Ovary (tissue), 9 donors: ENCODE results near the gene UBE2L5. TPM values are rescaled to one million over a fixed set of nuclear protein-coding genes. Genes with fewer than 3 reads are reported as not detected.

ENCODE experiments used
- DNase-seq, 5 donors: peaks; one replicate each; pipeline ENCODE4 v3.0.0-alpha.2; 2019 to 2020
- H3K27ac ChIP-seq, 2 donors: fragments of 200-600 bp; one replicate each; pipeline versions ENCODE4 v1.5.1 to v1.8.0; 2019 to 2022
- H3K27me3 ChIP-seq: fragments of 200-600 bp; one replicate; pipeline ENCODE4 v1.8.0; 2022
- H3K36me3 ChIP-seq: fragments of 200-600 bp; sonication (generic); one replicate; pipeline ENCODE4 v1.5.1; 2019
- H3K4me1 ChIP-seq: one replicate; pipeline ENCODE4 v1.8.1; 2013; ENCODE audit warnings: mild to moderate bottlenecking, moderate library complexity; ENCODE audit not compliant: insufficient read depth
- H3K4me3 ChIP-seq: fragments of 200-600 bp; sonication (generic); one replicate; pipeline ENCODE4 v1.5.1; 2017
- H3K9me3 ChIP-seq, 2 donors: fragments of 200-600 bp in 1 of 2; sonication (generic) in 1 of 2; one replicate each; pipeline versions ENCODE4 v1.5.1 to v1.8.1; 2013 to 2019; ENCODE audit warnings: mild to moderate bottlenecking in 1 of 2, moderate library complexity in 1 of 2
- EP300 ChIP-seq: sonication (generic); formaldehyde crosslinking; IDR thresholded peaks from one replicate; pipeline ENCODE4 v1.6.1; 2017; ENCODE audit warnings: antibody characterized with exemption
- POLR2A ChIP-seq: fragments of 450-650 bp; IDR thresholded peaks from one replicate; pipeline ENCODE4 v1.6.1; 2017; ENCODE audit warnings: antibody characterized with exemption, mild to moderate bottlenecking, moderate library complexity
- WGBS, 3 donors: extraction: QIAGEN DNeasy Blood & Tissue Kit in 1 of 3; methylation state at CpG; one replicate each; pipeline versions ENCODE4 v1.1.5 to v1.1.7; 2013 to 2017; 5-methylcytosine and 5-hydroxymethylcytosine counted together
- intact Hi-C, 4 donors: fragments of 100-400 bp; cut with DNase I; formaldehyde crosslinking; loops; one replicate each; pipeline versions ENCODE4 v1.11.0 to v1.15.1; 2022 to 2023
- polyA plus RNA-seq, 2 donors: library from polyadenylated mRNA; stranded (reverse); fragments of 200-250 nt in 1 of 2; fragments of 350-450 nt in 1 of 2; fragmentation: Illumina TruSeq in 1 of 2; extraction: RNeasy Lipid Tissue Mini Kit (QIAGEN cat#74804) in 1 of 2; gene quantifications; one replicate each; pipeline ENCODE4 v1.2.3, GENCODE V29; 2013 to 2014
- total RNA-seq, 7 donors: library from RNA; depleted of rRNA in 2 of 7; stranded (reverse); fragments of >200 nt in 2 of 7; fragmentation: NEBNext Ultra II Directional in 3 of 7; extraction: Animal tissue kit (Norgen Biotek cat#: 25700) in 3 of 7; gene quantifications; one replicate each; pipeline versions ENCODE4 v1.1.0 to v1.2.4, GENCODE V29; 2016 to 2023
- TF ChIP-seq, protein P1 (sequence below), 3 donors: fragments of 450-650 bp in 2 of 3; fragments of 200-600 bp in 1 of 3; IDR thresholded peaks; one replicate each; pipeline versions ENCODE4 v1.5.1 to v1.8.0; 2016 to 2022; ENCODE audit warnings: antibody characterized with exemption in 3 of 3, mild to moderate bottlenecking in 1 of 3
- donor health status: DM: no; HTN: no; CAD: no; lungs with moderate emphysema.
- donor health status: DM: no; HTN: no; CAD: no.
- donor health status: Bipolar disorder and iron deficiency.
- donor health status: DM: yes; HTN: yes; CAD: no.
- donor health status: DM: no; HTN: no; CAD: no.
- donor health status: DM: yes; HTN: yes; CAD: no.

The UBE2L5 gene
- total and polyA plus RNA-seq, 9 donors, result 0.11 to 0.48 (median 0.15) TPM; not detected in 6

DNA sequence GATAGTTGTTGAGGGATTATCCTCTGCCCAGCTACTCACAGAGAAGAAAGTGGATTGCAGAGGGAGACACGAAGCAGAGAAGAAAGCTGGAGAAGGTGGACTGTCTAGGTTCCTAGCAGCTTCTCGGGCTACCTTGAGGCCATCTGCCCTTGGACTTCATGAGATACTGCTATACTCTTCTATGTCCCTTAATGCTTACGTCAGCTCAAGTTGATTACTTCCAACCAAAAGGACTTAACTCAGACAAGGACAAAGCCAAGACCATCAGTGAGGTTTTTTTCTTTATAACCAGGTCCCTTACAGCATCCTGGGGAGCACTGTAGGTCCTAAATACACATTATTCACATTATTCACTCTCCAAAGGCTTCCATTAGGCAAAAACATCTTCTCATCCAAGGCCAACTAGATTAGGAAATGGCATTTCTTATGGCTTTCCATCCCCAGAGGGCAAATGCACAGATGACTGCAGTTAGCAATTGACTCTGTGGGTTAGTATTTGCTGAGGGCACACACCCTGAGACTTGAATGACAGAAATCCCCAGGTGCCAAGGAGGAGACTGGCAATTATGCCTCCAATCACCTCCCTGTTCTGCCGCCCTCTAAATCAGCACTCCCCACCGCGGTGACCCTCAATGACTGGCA, 4.1 kb upstream of the UBE2L5 start:
- no peak for TF ChIP-seq POLR2A
- TF ChIP-seq, protein P1, sequence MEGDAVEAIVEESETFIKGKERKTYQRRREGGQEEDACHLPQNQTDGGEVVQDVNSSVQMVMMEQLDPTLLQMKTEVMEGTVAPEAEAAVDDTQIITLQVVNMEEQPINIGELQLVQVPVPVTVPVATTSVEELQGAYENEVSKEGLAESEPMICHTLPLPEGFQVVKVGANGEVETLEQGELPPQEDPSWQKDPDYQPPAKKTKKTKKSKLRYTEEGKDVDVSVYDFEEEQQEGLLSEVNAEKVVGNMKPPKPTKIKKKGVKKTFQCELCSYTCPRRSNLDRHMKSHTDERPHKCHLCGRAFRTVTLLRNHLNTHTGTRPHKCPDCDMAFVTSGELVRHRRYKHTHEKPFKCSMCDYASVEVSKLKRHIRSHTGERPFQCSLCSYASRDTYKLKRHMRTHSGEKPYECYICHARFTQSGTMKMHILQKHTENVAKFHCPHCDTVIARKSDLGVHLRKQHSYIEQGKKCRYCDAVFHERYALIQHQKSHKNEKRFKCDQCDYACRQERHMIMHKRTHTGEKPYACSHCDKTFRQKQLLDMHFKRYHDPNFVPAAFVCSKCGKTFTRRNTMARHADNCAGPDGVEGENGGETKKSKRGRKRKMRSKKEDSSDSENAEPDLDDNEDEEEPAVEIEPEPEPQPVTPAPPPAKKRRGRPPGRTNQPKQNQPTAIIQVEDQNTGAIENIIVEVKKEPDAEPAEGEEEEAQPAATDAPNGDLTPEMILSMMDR (IDR thresholded peaks at IDR 0.05), result no peak
- no peak for TF ChIP-seq EP300
- no peaks in the 10 kb centered on the region for H3K9me3 ChIP-seq
- H3K36me3 ChIP-seq, result no peaks in the 10 kb centered on the region
- intact Hi-C loops, result no loop called here
- no peak for DNase-seq
- H3K27me3 ChIP-seq, result no peaks in the 10 kb centered on the region
- no peaks in the 10 kb centered on the region for H3K4me1 ChIP-seq
- H3K4me3 ChIP-seq, result no peak overlapping the region
- no peak overlapping the region for H3K27ac ChIP-seq
- WGBS, 3 donors, result 69 to 74% (median 70%) methylated on average over 6 of the region's 6 CpGs

DNA sequence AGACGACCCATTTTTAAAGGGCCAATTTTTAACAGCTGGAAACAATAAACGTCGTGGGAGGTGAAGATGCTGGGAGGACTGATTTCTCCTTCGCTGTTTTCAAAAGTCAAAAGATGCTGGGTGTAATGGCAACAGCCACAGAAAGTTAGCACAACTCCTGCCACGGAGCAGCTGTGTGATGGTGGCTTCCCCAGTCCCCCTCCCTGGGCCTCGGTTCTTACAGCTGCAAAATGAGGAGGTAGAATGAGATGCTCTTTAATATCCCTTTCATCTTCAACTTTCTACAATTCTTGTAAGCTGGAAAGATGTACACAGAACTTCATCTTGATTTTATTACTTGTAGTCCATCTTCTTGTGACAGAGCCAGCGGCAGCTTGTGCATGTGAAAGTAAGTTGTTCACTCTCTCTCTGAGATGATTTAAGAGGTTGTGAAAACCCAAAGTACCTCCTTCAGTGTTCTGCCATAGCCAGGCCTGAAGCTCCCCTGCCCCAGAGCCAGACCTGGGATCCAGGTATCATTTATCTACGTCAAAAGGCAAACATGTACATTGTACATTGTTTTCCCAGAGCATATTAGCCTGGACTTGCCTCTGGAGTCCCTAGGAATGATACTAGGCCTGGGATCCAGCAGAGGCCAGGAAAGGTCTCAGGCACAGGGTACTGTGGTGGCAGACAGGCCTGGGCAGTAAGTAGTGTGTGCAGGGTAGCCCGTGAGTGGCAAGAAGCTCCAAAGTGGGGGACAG, 3.4 kb upstream of the UBE2L5 start:
- Histone ChIP-seq H3K4me1 (no peaks in the 10 kb centered on the region), H3K4me3 (no peak overlapping the region), H3K27me3 (no peaks in the 10 kb centered on the region), H3K36me3 (no peaks in the 10 kb centered on the region), H3K27ac (no peak overlapping the region), H3K9me3 (no peaks in the 10 kb centered on the region)
- WGBS, 3 donors, result 58 to 73% (median 66%) methylated on average over 9 of the region's 9 CpGs
- intact Hi-C loops, result no loop called here
- no peak for DNase-seq
- TF ChIP-seq, protein P1 (IDR thresholded peaks at IDR 0.05), result no peak
- TF ChIP-seq EP300 (no peak), POLR2A (no peak)

DNA sequence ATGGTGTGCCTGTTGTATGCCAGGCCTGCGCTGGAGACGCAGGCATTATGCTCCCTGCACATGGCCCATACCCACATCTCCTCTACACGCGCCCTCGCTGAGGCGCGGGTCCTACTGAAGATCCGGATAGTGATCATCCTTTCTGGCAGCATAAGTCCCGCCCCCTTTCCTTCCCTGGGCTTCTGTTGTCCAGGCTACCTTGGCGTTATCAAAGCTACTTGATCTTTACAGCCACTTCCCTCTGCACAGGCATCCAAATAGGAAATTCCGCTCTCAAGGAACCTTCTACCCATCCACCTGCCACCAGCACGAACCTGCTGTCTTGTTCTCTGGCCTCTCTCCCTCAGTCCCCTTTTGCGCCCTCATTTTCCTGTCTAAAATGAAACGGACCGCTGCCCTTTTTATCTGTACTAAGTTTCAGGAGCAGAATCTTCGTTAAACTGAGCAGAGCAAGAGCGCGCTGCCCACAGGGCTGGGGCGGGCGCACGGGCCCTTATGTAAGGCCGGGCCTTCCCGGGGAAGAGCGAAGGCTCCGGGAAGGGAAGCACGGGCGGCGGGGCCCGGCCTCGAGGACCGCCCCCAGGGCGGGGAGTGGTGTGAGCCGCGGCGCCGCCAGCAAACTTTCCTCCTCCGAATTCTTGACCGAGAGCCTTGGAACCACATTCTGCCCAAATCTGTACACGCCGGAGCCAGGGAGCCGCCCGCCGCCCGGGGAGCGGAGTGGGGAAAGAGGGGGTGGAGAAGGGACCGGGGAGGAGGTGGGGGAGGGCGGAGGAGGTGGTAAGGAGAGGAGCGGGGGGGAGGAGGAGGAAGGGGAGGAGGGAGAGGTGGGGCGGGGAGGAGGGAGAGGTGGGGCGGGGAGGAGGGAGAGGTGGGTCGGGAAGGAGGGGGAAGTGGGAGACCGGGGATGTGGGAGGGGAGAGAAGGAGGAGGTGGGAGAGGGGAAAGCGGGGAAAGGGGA, 920 bp upstream of the UBE2L5 start:
- no peaks in the 10 kb centered on the region for H3K9me3 ChIP-seq
- DNase-seq, result peak; percentile 80 to 90 (median 86)
- no peaks in the 10 kb centered on the region for H3K27me3 ChIP-seq
- TF ChIP-seq POLR2A, result peak; percentile 67
- TF ChIP-seq, protein P1 (IDR thresholded peaks at IDR 0.05), result no peak
- TF ChIP-seq EP300, result no peak
- H3K4me1 ChIP-seq, result no peaks in the 10 kb centered on the region
- 4 to 7% (median 4%) methylated on average over 37 to 53 of the region's 53 CpGs for WGBS, 3 donors
- peak overlapping the region; percentile 66 for H3K4me3 ChIP-seq
- intact Hi-C loops, result no loop called here
- H3K27ac ChIP-seq, result peak overlapping the region; percentile 83 to 89
- no peaks in the 10 kb centered on the region for H3K36me3 ChIP-seq

DNA sequence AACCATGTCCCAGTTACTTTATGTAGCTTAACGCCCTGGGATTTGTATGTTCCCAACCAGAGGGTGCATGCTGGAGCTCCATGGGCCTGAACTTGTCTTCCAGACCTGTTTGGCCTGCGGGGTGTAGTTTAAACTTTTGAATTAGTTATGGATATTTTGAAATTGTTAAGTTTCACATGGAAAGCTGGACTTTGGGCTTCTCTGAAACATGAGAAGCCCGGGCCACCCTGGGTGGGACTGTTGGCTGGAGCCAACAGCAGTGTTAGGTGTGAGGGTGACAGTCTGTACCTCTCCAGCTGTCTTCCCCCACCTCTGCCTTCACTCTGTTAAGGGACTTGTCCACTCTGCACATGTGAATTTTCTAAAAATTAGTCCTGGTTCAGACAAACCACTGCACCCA, 1.6 kb downstream of the UBE2L5 start:
- H3K4me1 ChIP-seq, result no peaks in the 10 kb centered on the region
- no peaks in the 10 kb centered on the region for H3K9me3 ChIP-seq
- no peaks in the 10 kb centered on the region for H3K27me3 ChIP-seq
- 87 to 91% (median 87%) methylated on average over 3 of the region's 3 CpGs for WGBS, 3 donors
- intact Hi-C loops, result no loop called here
- TF ChIP-seq EP300 (no peak), POLR2A (no peak)
- TF ChIP-seq, protein P1 (IDR thresholded peaks at IDR 0.05), result no peak
- no peak for DNase-seq
- H3K4me3 ChIP-seq, result no peak overlapping the region
- H3K36me3 ChIP-seq, result no peaks in the 10 kb centered on the region
- no peak overlapping the region for H3K27ac ChIP-seq
